Spleen (tissue), 7 donors: ENCODE data around the gene CARD10.

Source experiments
- CTCF ChIP-seq, 11 experiments: fragments of 200-600 bp in 7 of 11; fragments of 450-650 bp in 4 of 11; sonication (generic) in 4 of 11; IDR thresholded peaks in 8 of 11; conservative IDR thresholded peaks in 3 of 11; 1 replicate in 7 of 11; 2 replicates in 4 of 11; pipeline versions ENCODE4 v1.4.0 to v1.8.0; 2016 to 2021; ENCODE audit warnings: antibody characterized with exemption in 11 of 11, inconsistent platforms in 4 of 11, mild to moderate bottlenecking in 1 of 11
- POLR2A ChIP-seq, 3 donors: fragments of 450-650 bp; IDR thresholded peaks; one replicate each; pipeline ENCODE4 v1.5.1; 2017; ENCODE audit warnings: antibody characterized with exemption in 3 of 3, mild to moderate bottlenecking in 1 of 3
- donor health status: DM: no; HTN: no; CAD: no; lungs with moderate emphysema.
- donor health status: DM: no; HTN: no; CAD: no.
- donor health status: DM: no; HTN: no; CAD: no.

- no peak for TF ChIP-seq CTCF (IDR thresholded peaks at IDR 0.05 in 8 of 11, conservative IDR thresholded peaks at IDR 0.05 in 3 of 11)
- no peak for TF ChIP-seq POLR2A (IDR thresholded peaks at IDR 0.05)
Measured at GRCh38 chr22:37440875-37441274, 78.3 kb downstream of the CARD10 start.
